H9 (cell line): ENCODE results near the gene PRDX3. TPM values are rescaled to one million over a fixed set of nuclear protein-coding genes. Genes with fewer than 3 reads are reported as not detected.
"Not testable (repeated sequence)": the region's sequence is repeated elsewhere in the genome, so short reads cannot be mapped to it uniquely, and the experiment has no call there.

Experiments
- DNase-seq: peaks from one replicate; pipeline ENCODE4 v3.0.0-alpha.2; 2017
- H2AFZ ChIP-seq: one replicate; pipeline ENCODE4 v1.6.1; 2013; ENCODE audit warnings: mild to moderate bottlenecking, low read length, control low read depth, moderate library complexity
- H2AK5ac ChIP-seq: 2 replicates; pipeline ENCODE4 v1.6.1; 2013; ENCODE audit warnings: low read length, control low read depth, mixed read lengths; ENCODE audit not compliant: insufficient read length
- H2BK120ac ChIP-seq: one replicate; pipeline ENCODE4 v1.6.1; 2013; ENCODE audit warnings: low read depth, mild to moderate bottlenecking, low read length, control low read depth, inconsistent platforms; ENCODE audit not compliant: poor library complexity, severe bottlenecking
- H2BK12ac ChIP-seq: 2 replicates; pipeline ENCODE4 v1.6.1; 2013; ENCODE audit warnings: low read length, control low read depth, mixed read lengths, low read depth; ENCODE audit not compliant: insufficient read length
- H2BK15ac ChIP-seq: 2 replicates; pipeline ENCODE4 v1.6.1; 2013; ENCODE audit warnings: low read depth, low read length, control low read depth
- H2BK20ac ChIP-seq: one replicate; pipeline ENCODE4 v1.6.1; 2013; ENCODE audit warnings: low read depth, mild to moderate bottlenecking, low read length, control low read depth, inconsistent platforms; ENCODE audit not compliant: poor library complexity, severe bottlenecking
- H2BK5ac ChIP-seq: 2 replicates; pipeline ENCODE4 v1.6.1; 2013; ENCODE audit warnings: low read length, control low read depth, mixed read lengths; ENCODE audit not compliant: insufficient read length
- H3K14ac ChIP-seq: 2 replicates; pipeline ENCODE4 v1.6.1; 2013; ENCODE audit warnings: low read length, control low read depth; ENCODE audit not compliant: insufficient read depth
- H3K18ac ChIP-seq: 2 replicates; pipeline ENCODE4 v1.6.1; 2013; ENCODE audit warnings: low read depth, mild to moderate bottlenecking, mixed read lengths, low read length, control low read depth; ENCODE audit not compliant: insufficient read length
- H3K23ac ChIP-seq: 2 replicates; pipeline ENCODE4 v1.6.1; 2013; ENCODE audit warnings: low read length, control low read depth, mixed read lengths, low read depth; ENCODE audit not compliant: insufficient read length
- H3K23me2 ChIP-seq: 2 replicates; pipeline ENCODE4 v1.6.1; 2013; ENCODE audit warnings: low read depth, mild to moderate bottlenecking, mixed read lengths, low read length, control low read depth; ENCODE audit not compliant: insufficient read length, poor library complexity, severe bottlenecking
- H3K27ac ChIP-seq: 2 replicates; pipeline ENCODE4 v1.5.1; 2013; ENCODE audit warnings: low read length, control low read depth, mixed read lengths, low read depth; ENCODE audit not compliant: insufficient read length
- H3K27me3 ChIP-seq: 2 replicates; pipeline ENCODE4 v1.6.1; 2013; ENCODE audit warnings: low read length, control low read depth, inconsistent platforms; ENCODE audit not compliant: insufficient read depth
- H3K4ac ChIP-seq: 2 replicates; pipeline ENCODE4 v1.6.1; 2013; ENCODE audit warnings: low read depth, mild to moderate bottlenecking, control low read depth, inconsistent platforms, low read length, moderate library complexity
- H3K4me1 ChIP-seq: 2 replicates; pipeline ENCODE4 v1.6.1; 2013; ENCODE audit warnings: low read length, control low read depth, inconsistent platforms; ENCODE audit not compliant: insufficient read depth
- H3K4me2 ChIP-seq: 2 replicates; pipeline ENCODE4 v1.6.1; 2013; ENCODE audit warnings: low read length, control low read depth, mixed read lengths; ENCODE audit not compliant: insufficient read length, insufficient read depth
- H3K56ac ChIP-seq: 2 replicates; pipeline ENCODE4 v1.6.1; 2013; ENCODE audit warnings: low read depth, mild to moderate bottlenecking, mixed read lengths, low read length, control low read depth; ENCODE audit not compliant: insufficient read length
- H3K79me1 ChIP-seq: 2 replicates; pipeline ENCODE4 v1.6.1; 2013; ENCODE audit warnings: low read depth, mild to moderate bottlenecking, moderate library complexity, low read length, control low read depth, inconsistent platforms; ENCODE audit not compliant: insufficient read depth, poor library complexity, severe bottlenecking
- H3K79me2 ChIP-seq: 2 replicates; pipeline ENCODE4 v1.6.1; 2013; ENCODE audit warnings: low read length, control low read depth, inconsistent platforms; ENCODE audit not compliant: insufficient read depth
- H3K9ac ChIP-seq: 2 replicates; pipeline ENCODE4 v1.6.1; 2013; ENCODE audit warnings: low read length, control low read depth, mixed read lengths; ENCODE audit not compliant: insufficient read length; ENCODE audit errors: extremely low read depth
- H3K9me3 ChIP-seq: one replicate; pipeline ENCODE4 v1.6.1; 2013; ENCODE audit warnings: low read depth, low read length, inconsistent platforms; ENCODE audit not compliant: control insufficient read depth
- H3T11ph ChIP-seq: one replicate; pipeline ENCODE4 v1.6.1; 2013; ENCODE audit warnings: mild to moderate bottlenecking, low read length, control low read depth, inconsistent platforms
- H4K20me1 ChIP-seq: one replicate; pipeline ENCODE4 v1.6.1; 2013; ENCODE audit not compliant: control insufficient read depth, insufficient read length, insufficient read depth
- H4K5ac ChIP-seq: 2 replicates; pipeline ENCODE4 v1.6.1; 2013; ENCODE audit warnings: low read depth, mild to moderate bottlenecking, mixed read lengths, low read length, control low read depth; ENCODE audit not compliant: insufficient read length
- H4K8ac ChIP-seq: replicated peaks from 2 replicates; pipeline ENCODE4 v1.6.1; 2013; ENCODE audit warnings: low read length, control low read depth, mixed read lengths, low read depth; ENCODE audit not compliant: insufficient read length
- H4K91ac ChIP-seq: 2 replicates; pipeline ENCODE4 v1.6.1; 2013; ENCODE audit warnings: low read depth, mild to moderate bottlenecking, moderate library complexity, mixed read lengths, low read length, control low read depth; ENCODE audit not compliant: insufficient read length
- H3K27ac Mint-ChIP-seq, 3 experiments: 2 replicates in 2 of 3; 3 replicates in 1 of 3; pipeline ENCODE4 v1.8.0; 2020 to 2021; ENCODE audit warnings: mixed read lengths in 3 of 3, mild to moderate bottlenecking in 1 of 3, moderate library complexity in 1 of 3
- H3K27me3 Mint-ChIP-seq: 2 replicates; pipeline ENCODE4 v1.8.0; 2021; ENCODE audit warnings: low read depth, mild to moderate bottlenecking, moderate library complexity, mixed read lengths
- H3K36me3 Mint-ChIP-seq, 3 experiments: 2 replicates in 2 of 3; 3 replicates in 1 of 3; pipeline ENCODE4 v1.8.0; 2020 to 2021; ENCODE audit warnings: low read depth in 3 of 3, mixed read lengths in 3 of 3; ENCODE audit not compliant: insufficient read depth in 1 of 3
- H3K4me1 Mint-ChIP-seq, 2 experiments: 2 replicates each; pipeline ENCODE4 v1.8.0; 2020; ENCODE audit warnings: mixed read lengths in 2 of 2
- H3K4me3 Mint-ChIP-seq, 2 experiments: 2 replicates in 1 of 2; 3 replicates in 1 of 2; pipeline ENCODE4 v1.8.0; 2020 to 2021; ENCODE audit warnings: mild to moderate bottlenecking in 2 of 2, mixed read lengths in 2 of 2, moderate library complexity in 1 of 2
- H3K9me3 Mint-ChIP-seq, 2 experiments: 2 replicates in 1 of 2; 3 replicates in 1 of 2; pipeline ENCODE4 v1.8.0; 2020; ENCODE audit warnings: mild to moderate bottlenecking in 2 of 2, mixed read lengths in 2 of 2, moderate library complexity in 1 of 2
- WGBS: extraction: QIAGEN DNeasy Blood & Tissue Kit; methylation state at CpG from one replicate; pipeline ENCODE4 v1.1.7; 2013; ENCODE audit warnings: missing lambda C conversion rate, low lambda C conversion rate, mixed read lengths; ENCODE audit not compliant: insufficient read length; ENCODE audit errors: extremely low coverage; 5-methylcytosine and 5-hydroxymethylcytosine counted together
- total RNA-seq: library from RNA; stranded (reverse); gene quantifications from 2 replicates; pipeline ENCODE4 v1.2.1, GENCODE V29; 2021
- TF ChIP-seq, protein P1 (sequence below): fragments of 200-600 bp; sonication (generic); conservative IDR thresholded peaks from 3 replicates; pipeline ENCODE4 v1.8.0; 2021; ENCODE audit warnings: antibody characterized with exemption, mild to moderate bottlenecking

The PRDX3 gene
- total RNA-seq, 1 experiment from 2014 or later: 181 TPM

DNA sequence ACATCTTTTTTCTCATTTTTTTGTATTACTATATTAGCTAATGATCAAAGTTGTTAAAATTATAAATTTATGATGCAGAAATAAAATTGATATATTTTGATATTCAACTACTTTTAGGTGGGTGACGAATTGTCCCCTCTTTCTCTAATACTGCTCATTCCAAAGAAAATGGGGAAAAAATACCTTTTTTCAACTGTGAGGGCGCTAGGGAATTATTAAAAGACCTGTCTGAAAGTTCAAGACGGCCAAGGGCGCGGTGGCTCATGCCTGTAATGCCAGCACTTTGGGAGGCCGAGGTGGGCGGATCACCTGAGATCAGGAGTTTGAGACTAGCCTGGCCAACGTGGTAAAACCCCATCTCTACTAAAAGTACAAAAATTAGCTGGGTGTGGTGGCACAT lies 40.7 kb downstream of the PRDX3 start:
- not testable (repeated sequence) for H3T11ph ChIP-seq, H2BK20ac ChIP-seq, H3K4me1 Mint-ChIP-seq, H4K91ac ChIP-seq, H3K18ac ChIP-seq, H3K27ac ChIP-seq, H3K4ac ChIP-seq, DNase-seq, H3K9ac ChIP-seq, H4K8ac ChIP-seq, H2BK5ac ChIP-seq, H2BK15ac ChIP-seq, H3K79me2 ChIP-seq, H3K9me3 ChIP-seq, H2BK120ac ChIP-seq, H3K27ac Mint-ChIP-seq, H4K20me1 ChIP-seq, H4K5ac ChIP-seq, H3K27me3 ChIP-seq, H3K14ac ChIP-seq, H2BK12ac ChIP-seq, H3K23ac ChIP-seq, H2AK5ac ChIP-seq, H2AFZ ChIP-seq, H3K4me1 ChIP-seq, H3K4me3 Mint-ChIP-seq, H3K56ac ChIP-seq, H3K9me3 Mint-ChIP-seq, H3K4me2 ChIP-seq, H3K79me1 ChIP-seq, H3K23me2 ChIP-seq, H3K27me3 Mint-ChIP-seq
- H3K36me3 Mint-ChIP-seq: peaks cover 9 to 35% (median 22%) of the 10 kb centered on the region in 3 experiments; a peak in 6 of 7 replicates
- no CpG with 5 or more reads among the region's 8 CpGs for WGBS
- TF ChIP-seq, protein P1, sequence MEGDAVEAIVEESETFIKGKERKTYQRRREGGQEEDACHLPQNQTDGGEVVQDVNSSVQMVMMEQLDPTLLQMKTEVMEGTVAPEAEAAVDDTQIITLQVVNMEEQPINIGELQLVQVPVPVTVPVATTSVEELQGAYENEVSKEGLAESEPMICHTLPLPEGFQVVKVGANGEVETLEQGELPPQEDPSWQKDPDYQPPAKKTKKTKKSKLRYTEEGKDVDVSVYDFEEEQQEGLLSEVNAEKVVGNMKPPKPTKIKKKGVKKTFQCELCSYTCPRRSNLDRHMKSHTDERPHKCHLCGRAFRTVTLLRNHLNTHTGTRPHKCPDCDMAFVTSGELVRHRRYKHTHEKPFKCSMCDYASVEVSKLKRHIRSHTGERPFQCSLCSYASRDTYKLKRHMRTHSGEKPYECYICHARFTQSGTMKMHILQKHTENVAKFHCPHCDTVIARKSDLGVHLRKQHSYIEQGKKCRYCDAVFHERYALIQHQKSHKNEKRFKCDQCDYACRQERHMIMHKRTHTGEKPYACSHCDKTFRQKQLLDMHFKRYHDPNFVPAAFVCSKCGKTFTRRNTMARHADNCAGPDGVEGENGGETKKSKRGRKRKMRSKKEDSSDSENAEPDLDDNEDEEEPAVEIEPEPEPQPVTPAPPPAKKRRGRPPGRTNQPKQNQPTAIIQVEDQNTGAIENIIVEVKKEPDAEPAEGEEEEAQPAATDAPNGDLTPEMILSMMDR: peak; percentile 46
